DOHH2 (cell line): ENCODE data around the gene RFESD.

ENCODE experiments used
- H3F3A ChIP-seq: fragments of 200-600 bp; sonication (generic), shearing (Covaris generic); 2 replicates; pipeline ENCODE4 v1.6.0; 2016; ENCODE audit warnings: antibody characterized with exemption, mild to moderate bottlenecking; ENCODE audit not compliant: control insufficient read depth, insufficient read depth
- H3K27ac ChIP-seq: fragments of 200-600 bp; sonication (generic); 2 replicates; pipeline ENCODE4 v1.5.1; 2014; ENCODE audit warnings: low read depth, mild to moderate bottlenecking, low read length, moderate library complexity
- H3K27me3 ChIP-seq: fragments of 200-600 bp; sonication (generic); 2 replicates; pipeline ENCODE4 v1.6.1; 2014; ENCODE audit warnings: mild to moderate bottlenecking, low read length, mixed read lengths; ENCODE audit not compliant: control insufficient read depth
- H3K36me3 ChIP-seq: fragments of 200-600 bp; sonication (generic); 2 replicates; pipeline ENCODE4 v1.6.1; 2014; ENCODE audit warnings: mild to moderate bottlenecking, low read length, moderate library complexity, mixed read lengths; ENCODE audit not compliant: control insufficient read depth
- H3K4me1 ChIP-seq: fragments of 200-600 bp; sonication (generic); 2 replicates; pipeline ENCODE4 v1.6.1; 2014; ENCODE audit warnings: mild to moderate bottlenecking, low read length, mixed read lengths; ENCODE audit not compliant: control insufficient read depth
- H3K4me2 ChIP-seq: fragments of 200-600 bp; sonication (generic); 2 replicates; pipeline ENCODE4 v1.6.0; 2014; ENCODE audit warnings: mild to moderate bottlenecking, low read length, moderate library complexity
- H3K4me3 ChIP-seq: fragments of 200-600 bp; sonication (generic); 2 replicates; pipeline ENCODE4 v1.5.1; 2014; ENCODE audit warnings: mild to moderate bottlenecking, low read length, mixed read lengths
- H3K79me2 ChIP-seq: fragments of 200-600 bp; sonication (generic); 2 replicates; pipeline ENCODE4 v1.6.1; 2014; ENCODE audit warnings: mild to moderate bottlenecking, low read length, mixed read lengths; ENCODE audit not compliant: control insufficient read depth
- H3K9me2 ChIP-seq: fragments of 200-600 bp; sonication (generic); replicated peaks from 2 replicates; pipeline ENCODE4 v1.6.1; 2014; ENCODE audit warnings: mild to moderate bottlenecking, low read length, mixed read lengths; ENCODE audit not compliant: control insufficient read depth
- H3K9me3 ChIP-seq: fragments of 200-600 bp; sonication (generic); 2 replicates; pipeline ENCODE4 v1.6.1; 2014; ENCODE audit warnings: antibody characterized with exemption, low read length, mixed read lengths; ENCODE audit not compliant: control insufficient read depth, insufficient read depth
- H4K20me1 ChIP-seq: fragments of 200-600 bp; sonication (generic); 2 replicates; pipeline ENCODE4 v1.6.0; 2014; ENCODE audit warnings: low read depth, mild to moderate bottlenecking, antibody characterized with exemption, low read length, moderate library complexity; ENCODE audit not compliant: control insufficient read depth, insufficient read depth
- EZH2phosphoT487 ChIP-seq: fragments of 200-600 bp; sonication (generic); IDR thresholded peaks from 2 replicates; pipeline ENCODE4 v1.6.1; 2017; ENCODE audit warnings: borderline replicate concordance, mild to moderate bottlenecking, antibody characterized with exemption, low read length, moderate library complexity, mixed read lengths
- TF ChIP-seq, protein P1 (sequence below): fragments of 200-600 bp; sonication (generic); IDR thresholded peaks from one replicate; pipeline ENCODE4 v1.5.1; 2014; ENCODE audit warnings: antibody characterized with exemption, mild to moderate bottlenecking, low read depth, low read length; ENCODE audit not compliant: poor library complexity, severe bottlenecking

Gene RFESD

DNA sequence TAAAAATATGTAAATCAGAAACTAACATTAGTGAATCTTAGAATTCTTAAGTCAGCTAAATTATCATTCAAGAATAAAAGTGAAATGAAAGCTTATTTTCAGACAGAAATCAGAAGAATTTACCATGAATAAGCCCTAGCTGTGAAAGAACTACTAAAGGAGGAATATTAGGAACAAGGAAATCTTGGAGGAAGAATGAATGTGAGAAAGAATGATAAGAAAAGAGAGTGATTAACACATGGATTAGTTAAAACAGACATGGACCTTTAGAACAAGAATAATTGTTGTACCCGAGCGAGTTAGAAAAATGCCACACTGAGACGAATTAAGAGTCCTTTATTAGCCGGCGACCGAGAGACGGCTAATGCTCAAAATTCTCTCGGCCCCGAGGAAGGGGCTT, 60.5 kb downstream of the RFESD start:
- Histone ChIP-seq H3F3A (no peaks in the 10 kb centered on the region), H3K36me3 (no peaks in the 10 kb centered on the region), H3K4me2 (no peak overlapping the region), H3K27me3 (no peaks in the 10 kb centered on the region), H3K27ac (no peak overlapping the region), H3K79me2 (no peaks in the 10 kb centered on the region), H3K4me1 (no peaks in the 10 kb centered on the region), H4K20me1 (no peaks in the 10 kb centered on the region), H3K4me3 (no peak overlapping the region), H3K9me2 (no peaks in the 10 kb centered on the region), H3K9me3 (no peaks in the 10 kb centered on the region)
- TF ChIP-seq EZH2phosphoT487 = no peak
- TF ChIP-seq, protein P1, sequence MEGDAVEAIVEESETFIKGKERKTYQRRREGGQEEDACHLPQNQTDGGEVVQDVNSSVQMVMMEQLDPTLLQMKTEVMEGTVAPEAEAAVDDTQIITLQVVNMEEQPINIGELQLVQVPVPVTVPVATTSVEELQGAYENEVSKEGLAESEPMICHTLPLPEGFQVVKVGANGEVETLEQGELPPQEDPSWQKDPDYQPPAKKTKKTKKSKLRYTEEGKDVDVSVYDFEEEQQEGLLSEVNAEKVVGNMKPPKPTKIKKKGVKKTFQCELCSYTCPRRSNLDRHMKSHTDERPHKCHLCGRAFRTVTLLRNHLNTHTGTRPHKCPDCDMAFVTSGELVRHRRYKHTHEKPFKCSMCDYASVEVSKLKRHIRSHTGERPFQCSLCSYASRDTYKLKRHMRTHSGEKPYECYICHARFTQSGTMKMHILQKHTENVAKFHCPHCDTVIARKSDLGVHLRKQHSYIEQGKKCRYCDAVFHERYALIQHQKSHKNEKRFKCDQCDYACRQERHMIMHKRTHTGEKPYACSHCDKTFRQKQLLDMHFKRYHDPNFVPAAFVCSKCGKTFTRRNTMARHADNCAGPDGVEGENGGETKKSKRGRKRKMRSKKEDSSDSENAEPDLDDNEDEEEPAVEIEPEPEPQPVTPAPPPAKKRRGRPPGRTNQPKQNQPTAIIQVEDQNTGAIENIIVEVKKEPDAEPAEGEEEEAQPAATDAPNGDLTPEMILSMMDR = no peak
